CMK (cell line): ENCODE measurements around the gene TOGARAM2.

Experiments used
- DNase-seq: peaks from one replicate; pipeline ENCODE4 v3.0.0-alpha.2; 2010; ENCODE audit warnings: low read depth

TOGARAM2 gene

GRCh38 chr2:29000481-29000880 lies 19.4 kb downstream of the TOGARAM2 start:
- DNase-seq = no peak

GRCh38 chr2:29000956-29001355 lies 19.9 kb downstream of the TOGARAM2 start:
- no peak for DNase-seq

DNA sequence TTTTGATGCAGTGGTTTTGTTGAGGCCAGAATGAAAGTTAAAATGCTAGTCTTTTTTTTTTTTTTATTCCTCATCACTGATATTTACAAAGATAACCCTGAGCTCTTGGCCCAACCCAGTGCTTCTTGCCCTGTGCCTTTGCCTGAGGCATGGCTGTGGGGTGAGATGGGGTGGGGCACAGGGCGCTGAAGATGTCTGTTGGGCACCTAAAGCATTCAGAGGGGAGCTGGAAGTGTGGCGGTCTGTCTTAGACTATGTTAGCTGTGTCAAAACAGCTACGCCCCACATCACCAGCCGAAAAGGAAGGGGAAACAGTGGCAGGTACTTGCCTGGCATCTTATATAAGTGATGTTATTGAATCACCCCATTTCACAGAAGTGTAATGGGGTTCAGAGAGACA lies 20.7 kb downstream of the TOGARAM2 start:
- DNase-seq = no peak

DNA sequence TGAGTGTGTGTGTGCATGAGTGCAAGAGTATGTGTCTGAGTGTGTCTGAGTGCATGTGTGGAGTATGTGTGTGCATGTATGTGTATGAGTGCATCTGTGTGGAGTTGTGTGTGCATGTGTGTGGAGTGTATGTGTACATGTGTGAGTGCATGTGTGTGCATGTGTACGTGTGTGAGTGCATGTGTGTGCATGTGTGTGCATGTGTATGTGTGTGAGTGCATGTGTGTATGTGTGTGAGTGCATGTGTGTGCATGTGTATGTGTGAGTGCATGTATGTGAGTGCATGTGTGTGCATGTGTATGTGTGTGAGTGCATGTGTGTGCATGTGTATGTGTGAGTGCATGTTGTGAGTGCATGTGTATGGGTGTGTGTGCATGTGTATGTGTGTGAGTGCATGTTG lies 23.7 kb downstream of the TOGARAM2 start:
- no peak for DNase-seq

- DNase-seq = no peak
Observed at GRCh38 chr2:29005331-29005730, 24.2 kb downstream of the TOGARAM2 start.

DNA sequence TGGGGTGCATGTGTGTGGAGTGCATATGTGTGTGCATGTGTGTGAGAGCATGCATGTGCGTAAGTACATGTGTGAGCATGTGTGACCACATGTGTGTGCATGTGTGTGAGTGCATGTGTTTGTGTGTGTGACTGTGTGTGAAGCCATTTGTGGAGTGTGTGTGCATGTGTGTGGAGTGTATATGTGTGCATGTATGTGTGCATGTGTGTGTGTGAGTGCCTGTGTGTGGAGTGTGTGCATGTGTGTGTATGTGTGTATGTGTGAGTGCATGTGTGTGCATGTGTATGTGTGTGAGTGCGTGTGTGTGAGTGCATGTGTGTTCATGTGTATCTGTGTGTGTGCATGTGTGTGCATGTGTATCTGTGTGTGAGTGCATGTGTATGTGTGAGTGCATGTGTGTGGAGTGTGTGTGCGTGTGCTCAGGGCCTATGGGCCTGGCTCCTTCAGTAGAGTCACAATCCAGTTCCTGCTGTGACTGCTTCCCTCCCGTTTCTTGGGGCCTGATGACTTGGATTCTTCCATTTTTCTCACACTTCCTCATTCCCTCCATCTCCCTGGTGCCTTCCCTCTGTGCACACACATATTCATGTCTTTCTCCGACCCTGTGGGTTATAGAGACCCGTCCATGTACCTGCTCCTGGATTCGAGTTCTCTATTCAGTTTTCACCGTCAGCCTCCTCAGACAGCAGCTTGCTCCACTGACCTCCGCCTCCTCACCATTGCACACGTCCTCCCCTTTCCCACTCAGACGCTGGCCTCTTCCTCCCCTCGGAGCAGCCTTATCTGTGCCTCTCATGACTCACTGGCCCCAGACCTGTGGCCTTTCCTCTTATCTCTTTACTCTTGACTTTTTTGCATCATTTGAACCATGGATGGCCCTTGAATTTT lies 25.2 kb downstream of the TOGARAM2 start:
- DNase-seq = no peak

DNA sequence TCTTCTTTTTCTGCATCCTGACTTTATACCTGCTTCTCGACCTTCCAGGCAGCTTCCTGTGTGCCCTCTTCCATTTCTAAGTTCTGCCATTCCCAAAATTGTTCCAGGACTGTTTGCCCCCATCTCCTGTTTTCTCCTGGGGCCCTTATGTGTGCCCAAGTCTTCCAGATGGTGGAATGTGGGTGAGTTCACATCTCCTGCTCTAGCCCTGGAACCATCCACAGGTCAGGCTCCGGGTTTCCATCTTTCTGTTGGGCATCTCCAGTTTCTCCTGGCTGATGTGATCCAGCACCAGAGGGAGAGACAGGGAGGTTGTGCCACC lies 25.8 kb downstream of the TOGARAM2 start:
- DNase-seq = no peak

- DNase-seq = no peak
Observed at GRCh38 chr2:29009270-29009669, 28.2 kb downstream of the TOGARAM2 start.

DNA sequence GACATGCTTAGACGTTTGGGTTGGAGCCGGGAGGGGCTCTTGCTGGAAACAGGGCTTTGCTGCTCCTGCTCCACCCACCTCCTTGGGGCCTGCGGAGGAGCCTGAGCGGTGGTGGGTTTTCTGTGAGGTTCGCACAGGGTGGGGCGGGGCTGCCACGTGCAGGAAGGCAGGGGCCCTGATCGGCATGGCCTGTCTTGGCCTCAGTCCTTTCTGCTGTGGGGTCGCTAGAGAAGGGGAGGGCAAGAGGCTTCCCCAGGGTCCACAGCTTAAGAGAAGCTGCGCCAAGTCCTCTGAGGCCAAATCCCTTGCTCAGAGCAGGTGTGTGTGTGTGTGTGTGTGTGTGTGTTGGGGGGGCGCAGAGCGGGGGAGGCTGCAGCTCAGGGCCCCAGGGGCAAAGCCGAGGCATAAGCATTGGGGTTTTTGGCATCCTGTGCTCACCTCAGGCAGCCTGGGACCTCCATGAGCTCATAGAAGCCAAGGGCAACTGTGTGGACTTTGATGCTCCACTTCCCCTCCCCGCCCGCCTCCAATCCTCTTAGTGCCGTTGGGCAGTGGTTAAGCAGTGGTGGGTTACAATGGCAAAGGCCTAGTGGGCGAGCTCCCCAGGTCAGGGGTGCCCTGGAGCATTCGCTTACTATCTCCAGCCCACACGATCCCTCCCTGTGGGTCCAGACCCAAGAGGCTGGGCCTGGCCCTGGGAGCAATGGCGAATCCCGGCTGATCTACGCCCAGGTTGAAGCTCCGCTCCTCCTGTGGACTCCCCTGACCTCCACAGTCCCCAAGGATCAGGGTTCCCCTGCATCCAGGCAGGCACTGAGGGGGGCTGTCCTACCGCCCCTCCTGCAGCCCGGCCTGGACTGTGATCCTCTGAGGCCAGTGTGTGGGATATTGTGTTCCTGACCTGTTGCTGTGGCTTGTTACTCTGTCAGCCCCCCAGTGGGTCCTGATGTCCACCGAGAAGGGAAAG lies 28.9 kb downstream of the TOGARAM2 start:
- DNase-seq = no peak

DNA sequence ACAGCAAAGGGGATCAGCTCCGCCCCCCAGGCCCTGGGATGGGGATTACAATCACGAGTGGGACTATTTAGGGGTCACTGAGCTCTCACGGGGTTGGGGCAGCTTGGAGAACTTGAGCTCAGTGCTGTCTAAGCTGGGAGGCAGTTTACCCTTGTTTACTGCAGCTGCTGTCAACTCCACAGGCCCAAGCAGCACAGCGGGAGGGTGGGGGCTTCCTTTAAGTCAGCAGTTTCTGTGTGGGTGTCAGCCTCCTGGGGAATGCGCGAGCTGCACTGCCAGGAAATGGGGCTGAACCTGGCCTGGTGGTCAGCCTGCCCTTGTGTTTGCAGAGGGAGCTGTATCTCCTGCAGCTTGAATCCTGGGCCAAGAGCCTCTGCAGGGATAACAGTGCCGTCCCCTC lies 29.8 kb downstream of the TOGARAM2 start:
- no peak for DNase-seq

DNA sequence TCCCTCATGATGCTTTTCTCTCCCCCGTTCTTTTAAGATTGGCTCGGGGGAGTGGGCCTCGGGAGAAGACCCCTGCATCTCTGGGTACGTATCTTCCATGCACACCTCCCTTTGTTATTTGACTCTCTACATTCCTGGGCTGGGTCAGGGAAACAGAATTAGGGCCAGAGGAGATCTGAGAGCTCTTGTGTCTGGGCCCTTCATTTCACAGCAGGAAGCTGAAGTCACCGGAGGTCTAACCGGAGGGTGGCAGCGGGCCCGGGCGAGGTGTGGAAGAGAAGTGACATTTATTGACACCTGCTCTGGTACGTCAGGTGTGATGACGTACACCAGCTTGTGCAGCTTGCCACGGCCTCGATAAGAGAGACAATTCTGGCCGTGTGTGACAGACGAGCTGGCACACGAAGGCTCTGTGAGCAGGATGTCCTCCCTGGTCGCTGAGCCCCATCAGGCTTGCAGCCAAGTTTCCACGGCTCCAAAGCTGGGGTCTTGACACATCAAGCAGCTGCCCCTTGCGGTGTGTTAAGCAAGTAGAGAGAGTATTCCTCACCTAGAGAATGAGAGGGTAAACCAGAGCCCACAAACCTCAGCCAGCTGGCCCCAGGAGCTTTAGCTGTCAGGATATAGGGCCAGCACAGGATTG lies 30.4 kb downstream of the TOGARAM2 start:
- no peak for DNase-seq

GRCh38 chr2:29012211-29012681 lies 31.1 kb downstream of the TOGARAM2 start:
- no peak for DNase-seq

DNA sequence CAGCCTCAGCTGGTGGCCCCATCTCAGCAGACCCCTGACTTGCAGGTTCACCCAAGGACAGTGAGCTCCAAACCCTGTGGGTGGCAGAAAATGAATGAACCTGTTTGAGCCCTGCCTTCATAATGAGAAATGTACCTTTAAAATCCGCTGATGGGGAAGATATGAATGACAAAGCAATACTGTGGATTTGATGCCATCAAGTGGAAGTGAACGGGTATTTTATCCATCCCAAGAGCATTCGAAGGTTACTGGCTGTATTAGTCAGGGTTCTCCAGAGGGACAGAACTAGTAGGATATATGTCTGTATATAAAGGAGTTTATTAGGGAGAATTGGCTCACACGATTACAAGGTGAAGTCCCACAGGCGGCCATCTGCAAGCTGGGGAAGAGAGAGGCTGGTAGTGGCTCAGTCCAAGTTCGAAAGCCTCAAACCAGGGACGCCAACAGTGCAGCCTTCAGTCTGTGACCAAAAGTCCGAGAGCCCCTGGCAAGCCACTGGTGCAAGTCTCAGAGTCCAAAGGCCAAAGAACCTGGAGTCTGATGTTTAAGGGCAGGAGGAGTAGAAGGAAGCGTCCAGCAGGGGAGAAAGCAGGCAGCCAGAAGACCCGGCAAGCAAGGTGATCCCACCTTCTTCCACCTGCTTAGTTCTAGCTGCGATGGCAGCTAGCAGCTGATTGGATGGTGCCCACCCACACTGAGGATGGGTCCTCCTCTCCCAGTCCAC lies 32.1 kb downstream of the TOGARAM2 start:
- no peak for DNase-seq

- DNase-seq = no peak
Observed at GRCh38 chr2:29014331-29014730, 33.2 kb downstream of the TOGARAM2 start.

- no peak for DNase-seq
Observed at GRCh38 chr2:29014811-29015421, 33.8 kb downstream of the TOGARAM2 start.

- no peak for DNase-seq
Observed at GRCh38 chr2:29015701-29016470, 34.8 kb downstream of the TOGARAM2 start.

- no peak for DNase-seq
Observed at GRCh38 chr2:29016504-29016903, 35.4 kb downstream of the TOGARAM2 start.

DNA sequence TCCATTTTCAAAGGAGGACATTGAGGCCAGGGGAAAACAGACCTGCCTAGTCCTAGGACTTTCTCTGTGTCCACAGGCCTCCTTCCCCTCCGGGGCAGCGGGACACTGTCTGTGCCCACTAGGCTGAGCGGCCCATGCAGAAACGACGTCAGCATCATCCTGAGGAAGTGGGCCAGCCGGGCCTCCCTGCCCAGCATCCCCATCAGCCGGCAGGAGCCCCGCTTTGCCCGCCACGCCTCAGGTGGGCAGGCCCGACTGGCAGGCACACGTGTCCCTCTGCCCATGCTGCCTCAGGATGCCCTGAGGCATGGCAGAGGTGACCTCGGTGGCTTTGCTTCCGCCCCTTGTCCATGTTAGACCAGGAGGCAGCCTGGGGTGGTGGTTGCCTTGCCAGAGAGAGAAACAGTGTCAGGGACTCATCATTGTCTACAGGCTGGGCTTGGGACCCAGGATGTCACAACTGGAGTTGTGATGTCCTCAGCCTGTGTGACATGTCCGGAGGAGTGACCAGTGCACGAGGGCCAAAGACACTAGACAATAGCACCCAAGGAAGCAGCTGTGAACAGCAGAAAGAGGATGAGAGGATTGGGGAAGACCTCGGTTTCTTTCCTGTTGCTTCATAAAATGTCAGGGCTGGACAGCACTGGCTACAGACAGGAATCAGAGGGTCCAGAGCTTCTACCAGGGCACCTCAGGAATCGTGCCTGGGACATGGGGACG lies 36.8 kb downstream of the TOGARAM2 start:
- no peak for DNase-seq

- no peak for DNase-seq
Observed at GRCh38 chr2:29021886-29022285, 40.8 kb downstream of the TOGARAM2 start.

DNA sequence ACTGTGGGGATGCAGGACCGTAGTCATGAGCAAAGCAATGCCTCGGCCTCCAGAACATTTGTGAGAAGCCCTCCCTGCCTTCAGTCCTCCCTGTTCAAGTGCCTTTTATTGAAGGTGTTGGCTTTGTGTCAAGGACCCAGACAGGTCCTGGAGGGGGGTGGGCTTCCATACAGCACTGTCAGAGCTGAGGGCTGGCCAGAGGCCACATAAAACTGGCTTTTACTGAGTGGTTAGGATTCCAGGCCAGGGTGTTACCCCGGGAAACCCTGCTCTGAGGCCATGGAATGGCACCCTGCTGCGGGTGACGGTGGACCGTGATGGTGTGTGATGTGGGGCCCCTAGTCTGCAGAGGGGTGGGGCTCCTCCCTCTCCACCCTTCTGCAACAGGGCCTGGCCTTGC lies 41.6 kb downstream of the TOGARAM2 start:
- DNase-seq = no peak
